Colon (tissue), 2 donors: Measurements from ENCODE around the gene USP21.

ENCODE experiments used
- FAIRE-seq: peaks from 2 replicates; lab custom pipeline; 2012; peaks lifted over from hg19 to GRCh38; lab: Jason Lieb, UNC
- donor health status: control.
- donor health status: control.

Gene USP21

DNA sequence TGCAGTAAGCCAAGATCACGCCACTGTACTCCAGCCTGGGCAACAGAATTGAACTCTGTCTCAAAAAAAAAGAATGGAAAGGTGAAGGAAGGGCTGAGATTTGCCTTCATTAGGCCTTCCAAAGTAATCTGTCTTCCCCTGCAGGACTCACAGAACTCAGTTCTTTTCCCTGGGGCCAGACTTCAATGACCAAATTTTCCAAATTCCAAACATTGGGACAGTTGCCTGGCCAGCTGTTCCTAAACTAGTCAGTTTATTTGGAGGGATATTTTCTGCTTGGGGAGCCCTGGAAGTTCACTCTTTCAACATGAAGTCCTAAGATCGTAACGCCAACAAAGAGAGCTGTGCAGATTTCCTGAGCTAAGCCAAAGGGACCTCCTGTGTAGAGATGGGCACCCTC lies 21.4 kb upstream of the USP21 start:
- no peak for FAIRE-seq

DNA sequence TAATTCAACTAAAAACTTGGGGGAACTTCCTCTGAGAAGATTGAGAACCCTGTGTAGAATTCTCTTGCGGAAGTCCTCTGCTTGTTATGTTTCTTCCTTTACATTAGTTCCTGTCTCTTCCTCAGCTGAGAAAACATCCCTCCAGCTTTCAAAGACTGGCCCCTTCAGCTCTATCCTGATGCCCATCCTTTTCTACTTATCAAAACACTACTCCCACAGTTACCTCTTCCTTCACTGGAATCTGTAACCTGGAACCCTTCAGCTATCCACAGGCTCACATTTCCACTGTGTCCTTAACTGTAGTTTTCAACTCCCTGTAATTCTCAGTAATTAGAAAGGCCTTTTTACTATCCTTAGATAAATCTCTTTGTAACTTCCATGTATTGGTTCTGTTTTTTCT lies 20.9 kb upstream of the USP21 start:
- FAIRE-seq, result no peak

DNA sequence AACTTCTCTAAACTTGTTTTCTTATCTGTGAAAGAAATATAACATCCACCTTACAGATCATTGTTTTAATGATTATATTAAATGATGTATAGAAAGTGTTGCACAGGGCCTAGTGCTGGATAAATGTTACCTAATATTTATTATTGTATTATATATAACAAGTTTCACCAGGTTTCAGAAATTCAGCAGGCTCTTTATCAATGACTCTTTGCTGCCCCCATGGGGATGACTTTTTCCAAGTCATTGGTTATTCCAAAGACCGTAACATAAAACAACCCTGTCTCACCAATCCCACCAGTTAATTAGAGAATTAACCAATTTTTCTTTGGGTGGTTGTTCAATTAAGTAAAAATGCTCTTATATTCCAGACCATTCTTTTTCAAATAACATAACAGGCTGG lies 19.5 kb upstream of the USP21 start:
- no peak for FAIRE-seq

DNA sequence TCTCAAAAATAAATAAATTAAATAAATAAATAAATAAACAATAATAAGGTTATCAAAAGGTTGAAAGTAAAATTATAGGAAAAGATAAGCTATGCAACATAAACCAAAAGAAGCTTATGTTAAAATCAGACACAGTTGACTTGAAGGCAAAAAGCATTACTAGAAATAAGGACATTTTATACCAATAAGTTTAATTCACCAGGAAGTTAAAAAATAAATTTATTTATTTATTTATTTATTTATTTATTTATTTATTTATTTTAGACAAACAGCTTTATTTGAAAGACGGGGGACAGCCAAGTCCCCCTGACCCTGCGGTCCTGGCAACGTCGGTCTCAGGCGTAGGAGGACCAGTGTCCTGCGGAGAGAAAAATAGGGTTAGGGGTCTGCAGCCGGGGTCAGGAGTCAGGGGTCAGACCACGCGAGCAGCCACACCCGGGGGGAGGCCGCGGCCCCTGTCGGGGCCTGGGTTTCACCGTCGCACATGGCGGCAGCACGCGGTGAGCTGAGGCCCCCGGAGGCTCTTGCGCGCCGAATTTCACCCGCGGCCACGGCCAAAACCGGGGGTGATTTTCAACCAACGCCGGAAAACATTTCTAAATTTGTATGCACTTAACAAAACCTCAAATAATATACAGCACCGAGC lies 18.4 kb upstream of the USP21 start:
- no peak for FAIRE-seq

DNA sequence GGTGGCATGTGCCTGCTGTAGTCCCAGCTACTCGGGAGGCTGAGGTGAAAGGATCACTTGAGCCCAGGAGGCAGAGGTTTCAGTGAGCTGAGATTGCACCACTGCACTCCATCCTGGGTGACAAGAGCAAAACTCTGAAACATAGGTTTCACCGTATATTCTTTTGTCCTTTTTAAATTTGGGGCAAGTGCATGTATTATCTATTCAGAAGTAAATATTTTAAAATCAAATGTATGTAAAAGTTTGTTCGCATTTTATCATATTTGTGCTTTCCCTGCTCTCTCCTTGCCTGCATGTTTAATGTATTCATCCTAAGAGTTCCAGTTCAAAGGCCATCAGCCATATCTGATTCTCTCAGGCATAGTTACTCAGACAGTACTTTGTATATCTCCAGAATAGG lies 13.5 kb upstream of the USP21 start:
- no peak for FAIRE-seq

DNA sequence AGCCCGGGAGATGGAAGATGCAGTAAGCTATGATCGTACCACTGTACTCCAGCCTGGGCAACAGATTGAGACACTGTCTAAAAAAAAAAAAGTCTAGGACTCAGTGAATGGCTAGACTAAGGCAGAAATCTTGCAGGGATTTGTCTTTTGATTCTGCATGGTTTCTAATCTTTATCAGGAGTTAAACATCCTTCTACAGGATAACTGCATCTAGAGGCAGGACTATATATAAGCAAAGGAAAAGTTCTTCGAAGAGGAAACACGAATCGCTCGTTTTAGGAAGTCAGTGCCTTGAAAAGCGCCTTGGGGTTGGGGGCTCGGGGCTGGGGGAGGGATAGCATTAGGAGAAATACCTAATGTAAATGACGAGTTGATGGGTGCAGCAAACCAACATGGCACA lies 6.1 kb upstream of the USP21 start:
- FAIRE-seq, result no peak

DNA sequence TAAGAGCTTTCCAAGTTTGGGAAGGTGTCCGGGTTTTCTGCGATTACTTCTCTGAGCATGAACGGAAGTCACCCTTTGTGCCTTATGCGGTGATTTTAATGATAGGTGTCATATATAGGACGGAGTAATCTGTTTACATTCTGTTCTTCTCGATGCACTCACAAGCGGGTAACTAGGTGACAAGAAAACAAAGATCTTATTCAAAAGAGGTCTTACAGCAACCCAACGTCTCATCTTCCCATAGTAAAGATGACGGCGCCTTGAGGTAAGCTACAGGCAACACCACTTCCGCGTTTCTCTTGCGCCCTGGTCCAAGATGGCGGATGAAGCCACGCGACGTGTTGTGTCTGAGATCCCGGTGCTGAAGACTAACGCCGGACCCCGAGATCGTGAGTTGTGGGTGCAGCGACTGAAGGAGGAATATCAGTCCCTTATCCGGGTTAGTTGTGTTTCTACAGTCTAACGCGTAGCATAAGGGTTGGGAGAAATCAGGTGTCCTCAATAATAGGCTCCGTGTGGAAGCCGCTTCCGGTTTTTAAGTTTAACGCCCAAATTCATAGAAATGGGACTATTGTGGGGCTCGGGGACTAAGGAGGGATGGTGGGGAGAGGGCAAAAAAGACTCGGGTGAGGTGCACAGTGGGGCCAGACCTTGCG lies 5.5 kb upstream of the USP21 start, which contains the start of gene UFC1:
Gene UFC1, plus strand, starts transcription at position 297 of the 656 bp plus-strand sequence. Its CDS starts 20 bp downstream, at position 317.
- FAIRE-seq, result no peak

DNA sequence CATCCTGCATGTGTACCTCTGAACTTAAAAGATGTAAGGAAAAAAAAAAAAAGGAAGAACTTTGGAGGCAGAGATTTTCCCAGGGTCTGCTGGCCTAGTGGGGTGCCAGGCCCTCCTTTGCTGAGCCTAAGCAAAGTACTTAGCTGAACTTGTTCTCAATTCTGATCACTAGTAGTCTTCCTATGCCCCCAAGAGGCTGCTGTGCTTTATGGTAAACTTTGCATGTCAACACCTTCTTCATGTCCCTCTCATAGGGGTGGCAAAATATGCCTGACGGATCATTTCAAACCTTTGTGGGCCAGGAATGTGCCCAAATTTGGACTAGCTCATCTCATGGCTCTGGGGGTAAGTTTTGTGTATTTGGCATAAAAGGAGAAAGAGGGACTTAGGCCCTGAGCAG lies 1.4 kb upstream of the USP21 start:
- no peak for FAIRE-seq

DNA sequence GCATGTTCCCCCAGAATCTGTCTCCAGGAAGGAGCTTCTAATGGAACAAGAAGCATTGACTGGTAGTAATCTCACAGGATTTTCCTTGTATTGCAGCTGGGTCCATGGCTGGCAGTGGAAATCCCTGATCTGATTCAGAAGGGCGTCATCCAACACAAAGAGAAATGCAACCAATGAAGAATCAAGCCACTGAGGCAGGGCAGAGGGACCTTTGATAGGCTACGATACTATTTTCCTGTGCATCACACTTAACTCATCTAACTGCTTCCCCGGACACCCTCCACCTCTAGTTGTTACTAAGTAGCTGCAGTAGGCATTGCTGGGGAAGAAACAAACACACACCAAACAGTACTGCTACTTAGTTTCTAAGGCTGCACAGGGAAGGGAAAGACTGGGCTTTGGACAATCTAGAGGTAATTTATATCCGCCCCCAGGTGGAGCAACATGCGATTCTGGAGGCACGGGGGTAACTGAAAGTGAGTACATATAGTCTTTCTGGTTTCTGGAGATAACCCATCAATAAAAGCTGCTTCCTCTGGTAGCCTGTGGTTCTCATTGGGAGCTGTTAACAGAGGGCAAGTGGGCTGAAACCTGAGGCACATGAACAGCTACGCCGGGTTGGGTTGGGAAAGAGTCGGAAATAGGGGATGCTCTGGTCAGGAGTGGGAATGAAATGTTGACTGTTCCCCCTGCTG lies 837 bp upstream of the USP21 start:
- FAIRE-seq, result no peak

DNA sequence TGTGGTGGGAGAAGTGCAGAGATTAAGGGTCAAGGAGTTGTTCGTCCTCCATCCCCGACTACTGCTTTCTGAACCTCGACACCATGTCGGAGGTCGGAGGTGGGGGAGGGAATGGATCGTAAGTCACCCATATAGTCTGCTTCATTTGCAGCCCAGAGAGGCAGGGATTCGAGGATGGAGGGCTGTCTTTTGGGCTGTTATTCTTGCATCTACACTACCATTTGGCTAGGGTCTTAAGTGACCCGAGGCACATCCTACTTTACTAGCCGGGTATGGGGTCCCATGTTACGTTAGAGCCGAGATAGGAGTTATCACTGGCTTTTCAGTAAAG lies 578 bp downstream of the USP21 start:
- FAIRE-seq, result no peak

DNA sequence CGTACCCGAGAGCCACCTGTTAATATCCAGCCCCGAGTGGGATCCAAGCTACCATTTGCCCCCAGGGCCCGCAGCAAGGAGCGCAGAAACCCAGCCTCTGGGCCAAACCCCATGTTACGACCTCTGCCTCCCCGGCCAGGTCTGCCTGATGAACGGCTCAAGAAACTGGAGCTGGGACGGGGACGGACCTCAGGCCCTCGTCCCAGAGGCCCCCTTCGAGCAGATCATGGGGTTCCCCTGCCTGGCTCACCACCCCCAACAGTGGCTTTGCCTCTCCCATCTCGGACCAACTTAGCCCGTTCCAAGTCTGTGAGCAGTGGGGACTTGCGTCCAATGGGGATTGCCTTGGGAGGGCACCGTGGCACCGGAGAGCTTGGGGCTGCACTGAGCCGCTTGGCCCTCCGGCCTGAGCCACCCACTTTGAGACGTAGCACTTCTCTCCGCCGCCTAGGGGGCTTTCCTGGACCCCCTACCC lies 1.4 kb downstream of the USP21 start:
- FAIRE-seq, result no peak

DNA sequence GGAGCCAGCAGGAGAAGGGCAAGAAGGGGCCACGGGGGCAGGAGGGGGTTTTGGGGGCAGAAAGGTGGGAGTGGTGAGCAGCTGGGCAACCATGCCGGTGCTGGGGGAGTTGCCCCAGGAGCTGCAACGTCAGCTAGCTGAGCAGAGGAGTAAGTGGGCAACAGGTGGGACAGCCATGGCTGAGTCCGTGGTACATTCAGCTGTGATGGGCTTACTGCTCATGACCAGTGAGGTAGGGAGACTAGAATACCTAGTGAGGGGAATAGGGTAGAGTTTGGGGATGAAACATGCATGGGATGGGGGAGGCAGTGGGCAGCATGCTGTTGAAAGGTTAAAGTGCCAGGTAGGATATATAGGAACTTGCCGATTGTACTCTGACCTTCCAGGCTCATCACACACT lies 2.4 kb downstream of the USP21 start:
- FAIRE-seq, result no peak

DNA sequence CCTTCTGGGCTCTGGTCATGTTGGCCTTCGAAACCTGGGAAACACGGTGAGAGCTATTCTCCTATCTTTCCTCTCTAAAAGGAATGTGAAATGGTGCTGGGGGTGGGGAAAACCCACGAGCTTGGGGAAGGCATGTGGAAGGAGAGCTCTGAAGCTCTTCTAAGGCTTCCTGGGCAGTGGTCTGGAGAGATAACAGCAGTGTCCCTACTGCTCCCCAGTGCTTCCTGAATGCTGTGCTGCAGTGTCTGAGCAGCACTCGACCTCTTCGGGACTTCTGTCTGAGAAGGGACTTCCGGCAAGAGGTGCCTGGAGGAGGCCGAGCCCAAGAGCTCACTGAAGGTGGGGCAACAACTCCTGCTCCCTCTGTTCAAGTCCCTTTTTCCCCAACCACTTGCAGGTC lies 2.8 kb downstream of the USP21 start:
- no peak for FAIRE-seq

DNA sequence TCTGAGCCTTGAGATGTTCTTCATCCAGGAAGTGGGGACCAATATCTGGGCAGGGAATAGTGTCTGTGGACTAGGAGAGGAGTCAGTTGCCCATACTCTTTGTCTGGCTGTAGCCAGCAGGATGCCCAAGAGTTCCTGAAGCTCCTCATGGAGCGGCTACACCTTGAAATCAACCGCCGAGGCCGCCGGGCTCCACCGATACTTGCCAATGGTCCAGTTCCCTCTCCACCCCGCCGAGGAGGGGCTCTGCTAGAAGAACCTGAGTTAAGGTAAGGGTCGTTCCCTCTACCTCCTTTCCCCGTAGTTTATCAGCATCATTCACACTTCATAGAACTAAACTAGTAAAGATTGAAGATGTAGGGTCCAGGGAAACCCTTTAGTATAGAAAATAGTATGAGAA lies 3.5 kb downstream of the USP21 start:
- FAIRE-seq, result no peak

DNA sequence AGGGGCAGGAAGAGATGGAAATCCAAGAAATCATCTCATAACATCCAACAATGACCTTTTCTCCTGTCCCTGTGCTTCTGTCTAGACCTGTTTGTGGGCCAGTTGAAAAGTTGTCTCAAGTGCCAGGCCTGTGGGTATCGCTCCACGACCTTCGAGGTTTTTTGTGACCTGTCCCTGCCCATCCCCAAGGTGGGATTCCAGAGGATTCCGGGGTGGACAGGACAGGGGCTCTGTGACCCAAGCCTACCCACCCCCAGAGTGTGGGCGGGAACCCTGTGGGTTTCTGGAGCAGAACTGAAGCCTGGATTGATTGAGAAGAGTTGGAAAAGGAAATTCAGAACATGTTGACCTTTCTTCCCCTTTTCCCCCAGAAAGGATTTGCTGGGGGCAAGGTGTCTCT lies 4.5 kb downstream of the USP21 start:
- no peak for FAIRE-seq

DNA sequence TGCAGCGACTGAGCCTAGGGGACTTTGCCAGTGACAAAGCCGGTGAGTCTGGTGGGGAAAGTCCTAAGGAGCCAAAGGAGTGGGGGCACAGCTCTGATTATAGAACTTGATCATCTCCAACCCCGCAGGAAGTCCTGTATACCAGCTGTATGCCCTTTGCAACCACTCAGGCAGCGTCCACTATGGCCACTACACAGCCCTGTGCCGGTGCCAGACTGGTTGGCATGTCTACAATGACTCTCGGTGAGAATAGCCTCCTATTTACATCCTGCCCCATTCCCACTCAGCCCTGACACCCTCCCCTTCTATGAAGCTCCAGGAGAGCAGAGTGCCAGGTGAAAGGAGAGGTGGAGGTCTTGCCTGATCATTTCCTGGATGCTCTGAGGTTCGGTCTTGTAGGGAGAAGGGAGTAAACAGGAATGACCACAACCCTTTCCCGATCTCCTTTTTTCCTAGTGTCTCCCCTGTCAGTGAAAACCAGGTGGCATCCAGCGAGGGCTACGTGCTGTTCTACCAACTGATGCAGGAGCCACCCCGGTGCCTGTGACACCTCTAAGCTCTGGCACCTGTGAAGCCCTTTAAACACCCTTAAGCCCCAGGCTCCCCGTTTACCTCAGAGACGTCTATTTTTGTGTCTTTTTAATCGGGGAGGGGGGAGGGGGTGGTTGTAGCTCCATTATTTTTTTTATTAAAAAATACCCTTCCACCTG lies 5.8 kb downstream of the USP21 start:
- no peak for FAIRE-seq

DNA sequence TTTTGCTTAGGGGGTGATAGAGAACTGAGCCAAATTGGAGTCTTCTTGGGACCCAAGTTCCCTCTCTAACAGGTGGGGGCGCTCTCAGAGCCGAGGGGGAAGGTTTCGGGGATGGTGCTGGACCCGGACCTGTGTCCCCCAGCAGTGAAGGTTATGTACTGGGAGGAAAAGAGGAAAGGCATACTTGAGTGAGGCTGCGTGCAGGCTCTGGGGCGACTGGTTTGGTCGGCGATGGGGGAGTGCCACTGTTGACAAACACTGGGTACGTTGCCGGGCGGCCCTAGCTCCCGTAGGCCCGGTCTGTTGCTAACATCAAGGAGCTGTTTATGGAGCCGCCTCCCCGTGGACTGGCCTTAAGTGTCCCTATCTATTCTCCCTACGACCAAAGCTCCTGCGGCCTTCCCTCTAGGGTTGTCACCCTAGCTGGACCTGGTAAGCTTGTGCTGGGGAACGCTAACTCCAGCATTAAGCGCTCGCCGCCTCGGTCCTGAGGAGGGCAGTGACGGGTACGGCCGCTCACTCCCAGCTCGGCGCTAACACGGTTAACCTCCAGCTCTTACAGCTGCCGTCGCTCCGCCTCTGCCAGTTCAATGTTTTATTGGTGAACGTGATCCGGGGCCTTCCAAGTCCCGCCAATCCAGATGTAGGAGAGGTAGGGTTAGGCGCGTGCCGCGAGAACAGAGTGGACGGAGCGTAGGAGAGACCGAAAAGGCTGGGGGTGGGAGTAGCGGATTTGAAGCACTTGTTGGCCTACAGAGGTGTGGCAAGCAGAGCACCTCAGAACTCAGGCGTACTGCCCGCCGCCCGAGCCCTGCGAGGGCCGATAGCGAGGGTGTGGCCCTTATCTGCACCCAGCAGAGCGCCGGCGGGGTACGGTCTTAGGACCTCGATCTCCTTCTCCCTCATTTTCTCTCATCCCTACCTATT lies 6.7 kb downstream of the USP21 start, which contains the start of gene PPOX:
Gene PPOX, plus strand, starts transcription at position 685 of the 927 bp plus-strand sequence. CDS start 422 bp downstream, outside the sequence.
- no peak for FAIRE-seq

DNA sequence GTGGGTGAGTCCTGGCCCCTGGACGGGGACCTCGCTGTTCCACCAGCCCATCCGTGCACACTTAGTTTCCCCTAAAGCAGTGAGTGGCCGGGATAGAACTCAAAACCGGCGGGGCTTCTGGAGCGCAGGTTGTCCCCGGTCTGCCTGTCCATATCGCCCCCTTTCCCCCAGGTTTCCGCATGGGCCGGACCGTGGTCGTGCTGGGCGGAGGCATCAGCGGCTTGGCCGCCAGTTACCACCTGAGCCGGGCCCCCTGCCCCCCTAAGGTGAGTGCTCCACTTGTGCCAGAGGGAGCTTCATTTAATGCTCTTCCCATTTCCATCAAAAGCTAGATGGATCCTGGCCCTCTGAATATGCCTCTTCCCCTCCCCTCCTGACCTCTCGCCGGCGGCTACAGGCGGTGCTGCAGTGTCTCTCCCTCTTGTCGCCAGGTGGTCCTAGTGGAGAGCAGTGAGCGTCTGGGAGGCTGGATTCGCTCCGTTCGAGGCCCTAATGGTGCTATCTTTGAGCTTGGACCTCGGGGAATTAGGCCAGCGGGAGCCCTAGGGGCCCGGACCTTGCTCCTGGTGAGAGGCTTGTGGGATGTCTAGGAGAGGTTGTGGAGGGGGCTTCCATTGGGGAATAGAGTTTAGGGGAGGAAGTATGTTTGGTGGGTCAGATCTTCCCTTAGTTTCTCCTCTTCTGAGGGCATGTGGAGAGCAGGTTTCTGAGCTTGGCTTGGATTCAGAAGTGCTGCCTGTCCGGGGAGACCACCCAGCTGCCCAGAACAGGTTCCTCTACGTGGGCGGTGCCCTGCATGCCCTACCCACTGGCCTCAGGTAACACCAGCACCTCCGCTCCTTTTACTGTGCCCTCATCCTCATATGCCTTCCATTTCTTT lies 7.6 kb downstream of the USP21 start:
- no peak for FAIRE-seq

DNA sequence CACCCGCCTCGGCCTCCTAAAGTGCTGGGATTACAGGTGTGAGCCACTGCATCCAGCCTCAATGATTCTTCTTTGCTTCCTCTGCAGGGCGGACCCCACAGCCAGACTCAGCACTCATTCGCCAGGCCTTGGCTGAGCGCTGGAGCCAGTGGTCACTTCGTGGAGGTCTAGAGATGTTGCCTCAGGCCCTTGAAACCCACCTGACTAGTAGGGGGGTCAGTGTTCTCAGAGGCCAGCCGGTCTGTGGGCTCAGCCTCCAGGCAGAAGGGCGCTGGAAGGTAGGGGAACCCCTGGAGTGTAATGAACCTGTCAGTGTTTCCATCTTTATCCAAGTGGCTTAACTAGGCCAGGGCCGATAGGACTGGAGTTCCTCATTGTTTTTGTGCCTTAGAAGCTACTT lies 9.6 kb downstream of the USP21 start:
- no peak for FAIRE-seq

DNA sequence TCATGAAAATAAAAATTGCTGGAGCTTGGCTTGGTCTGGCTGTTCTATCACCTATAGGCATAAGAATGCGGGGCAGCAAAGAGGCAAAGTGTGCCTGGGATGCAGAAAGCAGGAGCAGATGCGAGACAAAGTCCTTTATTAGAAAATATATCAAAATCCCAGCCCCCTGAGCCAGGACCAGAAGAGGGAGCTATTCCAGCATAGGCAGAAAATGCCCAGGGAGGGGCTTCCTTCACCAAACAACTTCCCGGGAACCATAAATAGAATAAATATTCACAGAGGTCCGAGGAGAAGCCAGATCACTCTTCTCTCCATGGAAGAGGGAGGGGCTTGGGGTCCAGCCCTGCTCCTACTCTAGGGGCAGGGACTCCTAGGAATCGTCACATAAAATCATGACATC lies 11.9 kb downstream of the USP21 start:
- FAIRE-seq, result no peak

DNA sequence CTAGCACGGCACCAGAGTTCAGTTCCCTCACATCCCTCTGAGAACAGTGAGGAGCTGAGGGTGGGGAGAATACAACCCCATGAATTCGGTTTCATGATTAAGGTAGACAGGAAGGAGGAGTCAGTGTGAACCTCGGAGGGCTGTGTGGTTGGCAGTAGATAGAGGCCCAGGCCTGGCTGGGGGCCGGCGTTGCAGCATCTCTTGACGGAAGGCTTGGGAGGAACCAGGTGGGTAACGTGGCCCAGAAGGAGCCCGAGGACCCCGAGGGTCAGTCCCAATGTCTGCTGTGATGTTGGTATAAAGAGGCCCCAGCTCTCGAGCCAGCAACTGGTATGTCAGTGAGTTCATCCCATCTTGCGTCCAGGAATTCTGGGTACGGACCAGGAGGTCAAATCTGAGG lies 12.4 kb downstream of the USP21 start:
- no peak for FAIRE-seq
